GM19025 (cell line): ENCODE data around the gene TPD52L2.
"Not testable (repeated sequence)": the region's sequence is repeated elsewhere in the genome, so short reads cannot be mapped to it uniquely, and the experiment has no call there.

Experiments
- ATAC-seq: cut with Tn5 transposase; IDR thresholded peaks from one replicate; pipeline ENCODE4 v1.9.1; 2021; ENCODE audit warnings: mild to moderate bottlenecking, low read depth, moderate library complexity; ENCODE audit not compliant: unreplicated experiment

TPD52L2 gene

DNA sequence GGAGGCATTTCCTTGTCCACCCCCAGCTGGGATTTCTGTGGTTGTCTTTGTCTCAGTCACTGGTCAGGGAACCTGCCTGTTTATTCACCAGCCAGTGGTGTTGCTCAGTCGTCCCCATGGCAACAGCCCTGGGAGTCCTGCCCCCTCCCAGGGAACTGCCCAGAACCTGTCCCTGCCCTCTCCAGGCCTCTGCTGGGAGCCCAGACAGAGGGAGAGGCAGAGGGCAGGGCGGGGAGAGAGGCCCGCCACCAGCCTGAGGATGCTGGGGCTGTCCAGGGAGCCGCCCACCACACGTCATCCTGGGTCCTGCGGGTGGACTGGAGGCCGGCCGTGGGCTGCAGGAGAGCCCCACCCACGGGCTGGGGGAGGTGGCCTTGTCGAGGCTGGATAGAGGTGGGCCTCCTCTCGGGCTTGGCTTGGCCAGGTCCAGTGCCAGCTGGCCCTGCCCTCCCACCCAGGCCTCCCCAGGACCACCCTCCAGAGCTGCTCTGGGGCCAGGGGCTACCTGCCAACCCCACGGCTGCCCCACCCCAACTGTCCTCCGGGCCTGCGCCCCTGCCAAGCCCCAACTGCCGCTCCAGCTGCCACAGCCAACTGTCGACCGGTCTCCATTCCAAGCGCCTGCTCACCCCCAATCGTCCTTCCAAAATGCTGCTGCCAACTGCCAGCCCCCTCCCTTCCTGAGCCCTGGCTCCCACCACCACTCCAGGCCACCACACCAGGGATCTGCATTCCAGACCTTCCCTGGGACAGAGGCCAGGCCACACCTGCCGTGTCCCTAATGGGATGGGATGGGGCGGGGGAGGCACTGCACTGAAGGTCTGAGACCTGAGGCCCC lies 29.8 kb upstream of the TPD52L2 start:
- ATAC-seq, result no peak

GRCh38 chr20:63836458-63837344 lies 28.4 kb upstream of the TPD52L2 start:
- ATAC-seq, result no peak

- no peak for ATAC-seq
Measured at GRCh38 chr20:63837479-63837878, 27.6 kb upstream of the TPD52L2 start.

DNA sequence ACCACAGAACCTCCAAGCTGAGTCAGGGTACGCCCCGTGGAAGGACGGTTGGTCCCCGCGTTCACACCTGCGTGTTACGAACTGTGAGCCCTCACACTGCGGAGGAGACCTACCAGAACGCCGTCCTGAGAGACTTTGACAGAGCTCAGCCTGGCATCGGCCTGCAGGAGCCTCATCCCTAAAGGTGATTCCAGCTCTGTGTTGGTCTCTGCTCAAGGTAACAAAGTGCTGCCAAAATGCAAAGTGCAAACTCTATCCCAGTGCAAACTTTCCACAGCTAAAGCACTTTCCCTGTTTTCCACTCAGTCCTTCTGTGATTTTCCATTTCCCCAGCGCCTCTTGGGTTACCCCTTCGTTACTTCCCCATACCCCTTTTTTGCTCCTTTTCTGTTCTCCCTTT lies 25.4 kb upstream of the TPD52L2 start:
- no peak for ATAC-seq

DNA sequence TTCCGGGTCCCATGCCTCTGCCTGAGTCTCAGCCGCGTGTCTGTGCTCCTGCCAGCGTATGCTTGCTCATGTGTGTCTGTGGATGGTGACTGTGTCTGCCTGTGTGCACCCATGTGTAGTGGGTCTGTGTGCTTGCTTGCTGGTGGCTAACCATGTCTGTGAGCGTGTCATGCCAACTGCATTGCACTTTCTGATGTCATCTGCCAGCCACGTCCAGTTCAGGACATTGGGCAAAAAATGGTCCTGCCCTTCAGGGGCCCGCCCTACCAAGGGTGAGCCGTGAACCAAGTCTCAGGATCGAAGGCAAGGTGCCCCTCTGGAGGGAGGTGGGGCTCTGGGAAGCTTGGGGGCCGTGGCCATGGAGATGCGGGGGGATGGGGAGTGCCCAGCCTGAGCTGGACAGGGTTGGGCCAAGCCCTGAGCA lies 24.7 kb upstream of the TPD52L2 start:
- ATAC-seq, result no peak

GRCh38 chr20:63842258-63842657 lies 22.8 kb upstream of the TPD52L2 start:
- ATAC-seq, result no peak

DNA sequence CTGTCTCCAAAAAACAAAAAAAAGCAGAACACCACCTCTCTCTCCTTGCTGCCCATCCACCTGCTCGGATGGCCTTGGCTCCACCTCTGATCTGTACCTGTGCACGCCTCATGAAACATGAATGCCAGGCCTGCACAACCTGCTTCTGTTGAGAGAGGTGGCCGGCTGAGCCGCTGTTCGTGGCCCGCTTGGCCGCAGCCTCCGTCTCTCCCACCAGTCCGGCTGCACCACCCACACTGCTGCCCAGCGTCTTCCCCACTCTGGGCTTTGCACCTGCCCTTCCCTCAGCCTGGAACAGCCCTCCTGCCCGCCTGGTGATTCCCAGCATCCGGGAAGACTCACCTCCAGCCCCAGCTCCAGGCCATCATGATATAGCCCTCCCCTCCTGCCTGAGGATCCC lies 21.8 kb upstream of the TPD52L2 start:
- ATAC-seq, result no peak

DNA sequence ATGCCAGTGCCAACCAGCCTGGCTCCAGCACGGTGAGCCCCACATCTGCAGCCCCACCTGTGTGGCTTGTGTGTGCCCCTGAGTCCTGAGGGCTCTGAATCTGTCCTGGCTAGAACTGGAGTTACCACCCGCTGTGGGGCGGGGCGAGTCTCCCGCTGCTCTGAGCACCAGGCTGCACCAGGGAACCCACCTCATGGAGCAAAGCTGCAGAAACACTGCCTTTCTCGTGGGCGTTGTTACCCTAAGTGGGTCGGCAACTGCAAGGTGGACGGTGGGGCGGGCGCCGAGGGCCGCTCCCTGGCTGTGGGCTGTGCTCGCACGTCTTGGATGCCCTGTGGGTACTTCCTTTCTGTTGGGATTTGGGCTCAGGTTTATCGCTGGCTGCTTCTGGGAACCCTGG lies 21.3 kb upstream of the TPD52L2 start:
- no peak for ATAC-seq

DNA sequence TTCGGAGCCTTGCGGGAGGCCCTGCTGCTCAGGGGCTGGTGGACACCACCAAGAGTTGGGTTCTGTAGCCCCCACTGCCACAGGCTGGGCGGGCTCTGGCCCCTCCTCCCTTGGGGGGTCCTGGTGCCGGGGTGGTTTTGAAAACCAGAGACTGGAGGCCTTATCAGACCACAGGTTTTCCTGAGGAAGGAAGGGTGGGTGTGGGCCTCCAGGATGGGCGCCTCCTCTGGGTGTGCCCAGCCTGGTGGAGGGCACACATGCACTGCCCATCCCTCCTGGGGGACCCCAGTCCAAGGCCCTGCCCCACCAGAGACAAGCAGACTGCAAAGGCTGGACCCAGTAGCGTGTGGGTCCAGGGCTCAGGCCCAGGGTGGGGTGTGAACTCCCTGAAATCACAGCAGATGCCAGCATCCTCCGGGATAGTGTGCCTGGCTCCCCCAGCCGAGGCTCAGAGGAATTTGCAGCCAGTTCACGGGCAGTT lies 20.5 kb upstream of the TPD52L2 start:
- no peak for ATAC-seq

DNA sequence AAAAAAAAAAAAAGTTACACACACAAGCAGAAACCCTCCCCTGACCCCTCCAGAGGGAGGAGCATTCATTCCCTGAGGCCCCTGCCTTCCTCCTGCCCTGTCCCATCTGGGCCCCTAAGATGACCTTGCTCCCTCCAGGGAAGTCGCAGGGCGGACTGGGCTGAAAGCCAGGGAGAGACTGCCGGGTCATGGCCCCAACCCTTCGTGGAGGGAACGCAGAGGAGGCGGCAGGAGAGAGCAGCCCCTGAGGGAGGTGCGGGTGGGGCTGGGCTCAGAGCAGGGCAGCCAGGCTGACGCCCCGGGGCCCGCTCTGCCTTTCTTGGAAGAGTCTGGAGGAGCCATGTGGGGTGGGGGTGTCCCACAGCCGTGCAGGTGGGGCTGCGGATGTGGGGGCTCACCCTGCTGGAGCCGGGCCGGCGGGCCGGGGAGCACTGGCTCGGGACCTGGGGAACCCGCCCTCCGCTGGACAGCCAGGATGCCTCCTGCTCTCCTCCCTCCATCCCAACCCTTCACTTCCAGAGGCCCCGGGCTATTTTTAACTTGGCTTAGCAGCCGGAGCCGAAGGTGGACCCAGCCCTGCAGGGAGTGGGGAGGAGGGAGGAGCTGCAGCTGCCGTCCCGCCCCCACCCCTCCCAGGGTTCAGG lies 18.8 kb upstream of the TPD52L2 start:
- no peak for ATAC-seq

DNA sequence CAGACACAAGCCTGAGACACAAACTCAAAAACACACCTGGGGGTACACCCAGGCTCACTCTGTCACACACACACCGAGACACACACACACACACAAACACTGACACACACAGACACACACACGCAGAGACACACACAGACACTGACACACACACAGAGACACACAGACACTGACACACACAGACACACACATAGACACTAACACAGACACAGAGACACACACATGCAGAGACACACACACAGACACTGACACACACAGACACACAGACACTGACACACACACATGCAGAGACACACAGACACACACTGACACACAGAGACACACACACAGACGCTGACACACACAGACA lies 18.2 kb upstream of the TPD52L2 start:
- no peak for ATAC-seq

GRCh38 chr20:63847237-63848002 lies 17.6 kb upstream of the TPD52L2 start:
- no peak for ATAC-seq

DNA sequence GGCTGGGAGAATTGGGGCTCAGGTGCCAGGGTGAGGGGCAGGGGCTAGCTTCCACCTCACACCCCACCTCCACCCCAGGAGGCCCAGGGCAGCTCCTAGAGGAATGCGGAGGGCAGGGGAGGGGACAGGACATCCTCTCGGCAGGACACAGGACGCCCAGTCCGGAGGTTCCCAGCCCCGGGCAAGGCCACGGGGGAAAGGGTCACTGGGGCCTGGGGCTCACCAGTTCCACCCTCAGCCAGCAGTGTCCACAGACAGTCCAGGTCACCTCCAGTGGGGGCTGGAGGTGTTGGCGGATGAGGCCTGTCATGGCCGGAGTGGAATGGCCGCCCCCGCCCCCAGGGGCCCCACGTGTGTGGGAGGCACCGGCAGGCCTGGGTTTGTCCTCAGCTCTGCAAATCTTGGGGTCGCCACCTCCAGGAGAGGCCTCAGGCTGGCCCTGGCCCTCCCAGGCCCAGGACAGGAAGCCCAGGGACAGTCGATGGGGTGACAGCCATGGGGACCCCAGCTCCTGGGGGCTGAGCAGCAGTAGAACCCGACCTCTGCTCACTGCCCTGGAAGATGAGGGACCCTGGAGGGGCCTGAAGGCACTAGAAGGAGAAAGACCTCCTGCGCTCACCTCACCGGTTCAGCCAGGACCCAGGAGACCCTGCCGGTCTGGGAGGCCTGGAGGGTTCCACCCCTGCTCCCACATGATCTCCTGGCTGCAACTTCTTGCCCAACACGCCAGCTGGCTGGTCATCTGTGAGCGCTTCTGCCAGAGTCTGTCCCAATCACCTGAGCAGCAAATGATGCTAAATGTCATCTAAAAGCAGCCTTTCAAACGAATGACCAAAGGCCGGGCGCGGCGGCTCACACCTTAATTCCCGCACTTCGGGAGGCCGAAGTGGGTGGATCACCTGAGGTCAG lies 16.8 kb upstream of the TPD52L2 start:
- ATAC-seq, result no peak

GRCh38 chr20:63850689-63851547 lies 14.2 kb upstream of the TPD52L2 start:
- peak; percentile 61 for ATAC-seq

GRCh38 chr20:63851548-63851943 lies 13.5 kb upstream of the TPD52L2 start:
- ATAC-seq, result not testable (repeated sequence)

DNA sequence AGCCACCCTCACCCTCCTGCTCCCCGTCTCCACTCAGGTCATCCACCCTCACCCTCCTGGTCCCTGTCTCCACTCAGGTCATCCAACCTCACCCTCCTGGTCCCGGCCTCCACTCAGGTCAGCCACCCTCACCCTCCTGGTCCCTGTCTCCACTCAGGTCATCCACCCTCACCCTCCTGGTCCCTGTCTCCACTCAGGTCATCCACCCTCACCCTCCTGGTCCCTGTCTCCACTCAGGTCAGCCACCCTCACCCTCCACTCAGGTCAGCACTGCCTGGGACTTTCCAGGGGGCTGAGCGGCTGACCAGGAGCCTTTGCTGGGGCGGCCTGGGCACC lies 11.4 kb upstream of the TPD52L2 start:
- ATAC-seq, result not testable (repeated sequence)

GRCh38 chr20:63854069-63854765 lies 10.9 kb upstream of the TPD52L2 start:
- ATAC-seq, result no peak
